Measurements from ENCODE around the gene ZSCAN31.

Gene ZSCAN31

DNA sequence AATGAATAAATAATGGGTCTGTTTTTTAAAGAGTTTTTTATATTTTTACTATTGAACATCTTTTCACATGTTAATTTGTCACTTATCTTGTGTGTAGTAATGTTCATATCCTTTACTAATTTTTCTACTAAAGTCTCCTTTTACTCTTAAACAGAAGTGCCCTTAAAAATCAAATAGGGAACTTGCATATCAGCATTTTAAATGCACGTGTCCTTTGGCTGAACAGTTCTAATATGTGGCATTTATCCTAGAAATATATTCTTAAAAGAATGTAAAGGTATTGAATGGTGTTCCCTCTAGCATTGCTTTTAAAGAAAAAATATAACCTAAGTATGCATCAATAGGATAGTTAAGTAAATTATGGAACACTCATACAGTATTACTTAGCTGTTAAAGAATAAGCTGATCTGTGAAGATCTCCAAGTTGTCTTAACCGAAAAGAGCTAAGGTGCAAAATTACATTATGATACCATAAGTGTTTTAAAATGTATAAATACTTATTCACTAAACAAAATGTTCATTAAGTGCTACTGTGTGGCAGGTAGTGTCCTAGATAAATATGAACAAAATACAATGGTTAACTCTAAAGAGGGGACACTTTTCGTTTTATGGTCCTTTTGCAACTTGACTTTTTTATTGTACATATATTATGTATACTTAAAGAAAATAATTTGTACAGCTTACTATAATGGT lies 55.2 kb downstream of the ZSCAN31 start:
- TF ChIP-seq, protein P1, sequence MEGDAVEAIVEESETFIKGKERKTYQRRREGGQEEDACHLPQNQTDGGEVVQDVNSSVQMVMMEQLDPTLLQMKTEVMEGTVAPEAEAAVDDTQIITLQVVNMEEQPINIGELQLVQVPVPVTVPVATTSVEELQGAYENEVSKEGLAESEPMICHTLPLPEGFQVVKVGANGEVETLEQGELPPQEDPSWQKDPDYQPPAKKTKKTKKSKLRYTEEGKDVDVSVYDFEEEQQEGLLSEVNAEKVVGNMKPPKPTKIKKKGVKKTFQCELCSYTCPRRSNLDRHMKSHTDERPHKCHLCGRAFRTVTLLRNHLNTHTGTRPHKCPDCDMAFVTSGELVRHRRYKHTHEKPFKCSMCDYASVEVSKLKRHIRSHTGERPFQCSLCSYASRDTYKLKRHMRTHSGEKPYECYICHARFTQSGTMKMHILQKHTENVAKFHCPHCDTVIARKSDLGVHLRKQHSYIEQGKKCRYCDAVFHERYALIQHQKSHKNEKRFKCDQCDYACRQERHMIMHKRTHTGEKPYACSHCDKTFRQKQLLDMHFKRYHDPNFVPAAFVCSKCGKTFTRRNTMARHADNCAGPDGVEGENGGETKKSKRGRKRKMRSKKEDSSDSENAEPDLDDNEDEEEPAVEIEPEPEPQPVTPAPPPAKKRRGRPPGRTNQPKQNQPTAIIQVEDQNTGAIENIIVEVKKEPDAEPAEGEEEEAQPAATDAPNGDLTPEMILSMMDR (IDR thresholded peaks at IDR 0.05; ENCODE audit: borderline replicate concordance, control extremely low read depth, extremely low read depth, insufficient read depth, missing control alignments): no peak
- in situ Hi-C loops (cut with MboI; ENCODE audit: low sequenced_read_pairs, unreplicated experiment): no loop called here
- DNase-seq (ENCODE audit: low spot score): no peak

DNA sequence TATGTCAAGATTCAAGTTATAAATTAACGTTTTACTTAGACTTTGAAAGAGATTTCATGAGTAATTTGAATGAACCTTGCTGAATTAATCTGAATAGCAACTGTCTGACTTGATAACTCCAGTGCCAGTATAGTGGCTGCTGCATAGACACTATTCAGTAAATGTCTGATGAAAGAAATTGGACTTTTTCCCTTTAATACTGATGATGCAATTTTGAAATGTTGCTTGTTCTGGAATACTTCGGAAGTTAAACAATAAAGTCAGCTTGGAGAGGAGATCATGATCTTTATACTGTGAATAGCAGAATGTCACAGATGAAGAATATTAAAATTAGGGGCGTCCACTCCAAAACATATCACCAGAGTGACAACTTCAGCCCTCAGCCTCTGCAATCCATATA lies 58.2 kb downstream of the ZSCAN31 start:
- TF ChIP-seq, protein P1 (IDR thresholded peaks at IDR 0.05; ENCODE audit: borderline replicate concordance, control extremely low read depth, extremely low read depth, insufficient read depth, missing control alignments): no peak
- no peak for DNase-seq (ENCODE audit: low spot score)
- in situ Hi-C loops (cut with MboI; ENCODE audit: low sequenced_read_pairs, unreplicated experiment): no loop called here

DNA sequence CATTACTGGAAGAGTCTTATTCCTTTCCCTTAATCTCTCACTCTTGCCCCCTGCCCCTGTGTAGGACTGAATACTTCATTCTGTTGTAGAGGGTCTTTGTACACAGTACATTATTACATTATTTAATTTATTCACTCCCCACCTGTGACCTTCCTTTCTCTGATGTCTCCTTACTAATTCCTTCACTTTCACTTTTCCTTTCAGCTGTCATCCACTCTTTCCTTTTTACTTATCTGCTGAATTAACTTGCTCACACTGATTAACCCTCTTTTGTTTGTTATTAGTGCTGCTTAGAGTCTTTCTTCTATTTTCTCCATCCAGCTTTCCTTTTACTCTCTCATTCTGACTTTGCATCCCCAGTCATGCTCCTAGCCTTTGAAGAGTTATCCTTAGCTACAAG lies 61.1 kb downstream of the ZSCAN31 start:
- no peak for DNase-seq (ENCODE audit: low spot score)
- TF ChIP-seq, protein P1 (IDR thresholded peaks at IDR 0.05; ENCODE audit: borderline replicate concordance, control extremely low read depth, extremely low read depth, insufficient read depth, missing control alignments): no peak
- in situ Hi-C loops (cut with MboI; ENCODE audit: low sequenced_read_pairs, unreplicated experiment): no loop called here
